Measurements from ENCODE around the gene CACFD1.

DNA sequence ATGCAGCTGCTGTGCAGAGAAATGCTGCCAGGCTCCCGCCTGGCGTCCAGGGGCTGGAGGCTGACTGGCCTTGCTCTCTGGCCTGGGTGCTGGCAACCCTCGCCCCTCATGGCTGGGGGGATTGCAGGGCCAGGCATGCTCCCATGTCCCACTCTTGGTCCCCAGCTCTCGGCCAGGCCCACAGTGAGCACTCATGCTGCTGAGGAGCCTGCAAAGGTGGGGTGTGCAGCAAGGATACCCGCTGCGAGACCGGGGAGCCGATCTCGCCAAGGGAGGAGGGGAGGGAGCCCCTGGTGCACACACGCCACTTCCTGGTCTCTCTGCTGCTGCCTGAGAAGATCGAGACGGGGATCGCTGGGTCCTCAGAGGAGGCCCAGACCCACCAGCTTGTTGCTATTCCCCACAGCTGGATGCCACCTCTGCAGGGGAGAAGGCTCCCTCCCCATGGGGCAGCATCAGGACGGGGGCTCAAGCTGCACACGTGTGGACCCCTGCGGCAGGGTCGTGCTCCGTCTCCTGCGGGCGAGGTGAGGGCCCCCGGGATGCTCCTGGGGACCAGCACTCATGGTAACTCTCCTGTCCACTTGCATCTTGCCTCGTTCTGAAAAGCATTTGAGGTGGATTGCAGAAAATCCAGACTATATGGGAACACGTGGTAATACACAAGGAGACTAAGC lies 14.3 kb upstream of the CACFD1 start:
- TF ChIP-seq MAFK (IDR thresholded peaks at IDR 0.05; ENCODE audit: low read depth, low read length) (no peak), POLR2A (IDR thresholded peaks at IDR 0.05; ENCODE audit: low read depth, low read length) (no peak), SMC3 (IDR thresholded peaks at IDR 0.05; ENCODE audit: low read depth, low read length) (no peak)
- TF ChIP-seq, protein P1, sequence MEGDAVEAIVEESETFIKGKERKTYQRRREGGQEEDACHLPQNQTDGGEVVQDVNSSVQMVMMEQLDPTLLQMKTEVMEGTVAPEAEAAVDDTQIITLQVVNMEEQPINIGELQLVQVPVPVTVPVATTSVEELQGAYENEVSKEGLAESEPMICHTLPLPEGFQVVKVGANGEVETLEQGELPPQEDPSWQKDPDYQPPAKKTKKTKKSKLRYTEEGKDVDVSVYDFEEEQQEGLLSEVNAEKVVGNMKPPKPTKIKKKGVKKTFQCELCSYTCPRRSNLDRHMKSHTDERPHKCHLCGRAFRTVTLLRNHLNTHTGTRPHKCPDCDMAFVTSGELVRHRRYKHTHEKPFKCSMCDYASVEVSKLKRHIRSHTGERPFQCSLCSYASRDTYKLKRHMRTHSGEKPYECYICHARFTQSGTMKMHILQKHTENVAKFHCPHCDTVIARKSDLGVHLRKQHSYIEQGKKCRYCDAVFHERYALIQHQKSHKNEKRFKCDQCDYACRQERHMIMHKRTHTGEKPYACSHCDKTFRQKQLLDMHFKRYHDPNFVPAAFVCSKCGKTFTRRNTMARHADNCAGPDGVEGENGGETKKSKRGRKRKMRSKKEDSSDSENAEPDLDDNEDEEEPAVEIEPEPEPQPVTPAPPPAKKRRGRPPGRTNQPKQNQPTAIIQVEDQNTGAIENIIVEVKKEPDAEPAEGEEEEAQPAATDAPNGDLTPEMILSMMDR (conservative IDR thresholded peaks at IDR 0.05; ENCODE audit: low read depth, low read length), result no peak

Data from IMR-90 (cell line).